NCI-H774 (cell line): ENCODE measurements around the gene ITPK1.

Experiments used
- DNase-seq: peaks from one replicate; lab custom pipeline; 2025; lab: John Stamatoyannopoulos, UW

The ITPK1 gene

DNA sequence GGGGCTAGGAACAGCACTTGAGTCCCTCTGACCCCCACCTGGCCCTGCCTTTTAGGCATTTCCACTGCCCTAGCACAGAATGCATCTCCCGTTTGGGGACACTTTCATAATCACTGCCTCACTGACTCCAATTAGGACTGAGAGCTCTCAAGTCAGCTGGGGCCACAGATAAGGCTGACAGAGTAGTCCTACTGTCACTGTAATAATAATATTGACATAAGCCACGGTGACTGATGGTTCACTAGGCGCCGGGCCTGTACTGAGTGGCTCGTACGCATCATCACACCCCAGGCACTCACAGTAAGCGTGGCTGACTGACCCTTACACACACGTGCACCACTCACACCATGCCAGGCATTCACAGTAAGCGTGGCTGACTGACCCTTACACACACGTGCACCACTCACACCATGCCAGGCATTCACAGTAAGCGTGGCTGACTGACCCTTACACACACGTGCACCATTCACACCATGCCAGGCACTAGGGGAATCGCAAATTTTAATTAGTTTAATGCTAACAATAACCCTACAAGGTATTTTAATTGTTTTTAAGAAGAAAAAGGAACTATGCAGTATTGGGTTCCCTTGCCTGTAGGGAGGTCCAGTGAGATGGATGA, 105.1 kb downstream of the ITPK1 start:
- DNase-seq: peak; percentile 18

DNA sequence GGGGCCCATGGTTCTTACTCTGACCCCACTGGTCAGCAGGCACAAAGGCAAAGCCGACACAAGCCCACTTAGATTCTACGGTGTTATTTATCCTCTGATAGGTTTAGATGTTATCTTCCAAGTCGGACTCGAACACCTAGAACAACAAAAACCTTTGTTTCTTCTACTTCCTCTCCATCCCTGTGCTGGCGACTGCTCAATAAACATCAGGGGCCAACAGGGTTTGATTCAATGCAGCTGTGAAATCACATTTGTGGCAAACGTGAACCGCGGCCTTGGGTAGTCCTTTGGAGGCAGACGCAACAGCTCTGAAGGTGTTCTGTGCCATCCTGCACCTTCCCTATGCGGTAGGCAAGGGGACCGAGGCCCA, 105.6 kb downstream of the ITPK1 start:
- no peak for DNase-seq

DNA sequence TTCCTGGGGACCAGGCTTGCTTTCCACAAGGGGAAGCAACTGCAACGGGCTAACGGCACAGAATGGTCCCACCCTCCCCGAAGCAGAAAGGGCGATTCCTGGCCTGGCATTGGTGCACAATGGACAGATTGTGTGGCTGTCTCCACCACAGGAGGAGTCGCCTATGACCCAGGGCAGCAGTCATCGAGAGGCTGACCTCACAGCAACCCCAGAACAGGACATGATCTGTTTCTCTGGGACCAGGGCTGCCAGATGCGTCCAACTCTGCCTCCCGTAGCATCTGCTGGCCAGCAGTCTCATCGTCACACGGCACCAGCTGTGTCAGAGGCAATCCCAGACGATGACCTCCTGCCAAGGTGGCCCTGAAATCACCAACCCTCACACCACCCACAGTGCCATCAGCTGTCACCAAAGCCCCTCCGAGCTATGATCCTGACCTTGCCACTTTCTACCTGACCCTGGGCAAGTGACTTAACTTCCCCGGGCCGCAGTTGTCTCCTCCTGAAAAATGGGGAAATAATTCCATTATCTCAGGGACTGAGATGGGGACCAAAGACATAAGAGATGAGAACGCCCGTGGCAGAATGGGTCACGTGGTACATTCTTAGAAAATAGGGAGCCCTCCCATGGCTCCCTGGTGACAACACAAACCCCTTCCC, 106.1 kb downstream of the ITPK1 start:
- DNase-seq: no peak

DNA sequence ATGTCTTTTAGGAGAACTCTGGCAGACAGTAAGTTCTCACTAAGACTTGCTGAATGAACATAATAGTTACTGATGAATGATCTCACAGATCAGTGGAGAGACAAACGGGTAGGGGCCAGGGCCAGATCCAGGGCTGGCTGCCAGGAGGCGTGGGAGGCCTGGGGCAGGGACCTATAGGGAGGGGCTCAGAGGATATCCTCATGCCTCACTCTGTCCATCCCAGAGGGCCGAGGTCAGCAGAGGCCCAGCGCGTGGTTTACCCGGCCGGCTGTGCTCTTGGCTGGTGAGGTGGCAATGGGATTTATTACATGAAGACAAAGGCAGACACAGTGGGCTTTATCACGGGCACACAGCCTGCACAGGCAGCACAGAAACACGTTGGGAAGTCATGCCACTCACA, 107.3 kb downstream of the ITPK1 start:
- DNase-seq: no peak

DNA sequence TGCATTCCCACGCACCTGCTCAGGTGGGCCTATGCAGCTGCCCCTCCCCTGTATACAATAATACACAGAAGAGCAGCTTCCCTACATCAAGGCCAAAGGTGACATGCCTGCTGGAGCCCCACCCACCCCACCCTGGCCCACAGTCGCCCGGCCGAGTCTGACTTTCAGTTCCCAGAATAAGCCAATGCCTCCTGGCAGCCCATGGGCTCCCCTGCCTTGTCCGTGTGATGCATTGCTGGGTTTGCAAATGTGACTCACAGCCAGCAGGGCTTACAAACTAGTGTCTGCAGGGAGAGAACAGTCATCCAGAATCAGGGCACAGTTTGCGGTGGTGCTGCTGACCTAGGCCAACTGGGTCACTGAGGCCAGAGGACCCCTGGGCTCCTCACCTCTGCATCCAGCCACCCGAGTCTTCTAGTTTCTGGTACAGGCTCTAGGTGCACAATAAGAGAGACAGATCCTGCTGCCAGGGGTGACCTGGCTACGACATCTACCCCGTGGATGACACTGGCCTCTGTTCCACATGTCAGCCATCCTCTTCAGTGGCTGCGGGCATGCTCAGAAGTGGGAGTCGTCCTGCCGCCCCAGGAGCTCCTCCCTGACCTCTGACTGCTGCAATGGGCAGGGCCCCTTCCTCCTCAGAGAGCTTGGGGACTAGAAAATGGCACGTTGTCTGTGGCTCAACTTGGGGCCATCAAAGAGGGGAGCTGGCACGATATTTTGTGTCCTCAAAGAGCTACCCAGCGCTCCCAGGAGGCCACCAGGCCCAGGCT, 108.3 kb downstream of the ITPK1 start:
- no peak for DNase-seq

DNA sequence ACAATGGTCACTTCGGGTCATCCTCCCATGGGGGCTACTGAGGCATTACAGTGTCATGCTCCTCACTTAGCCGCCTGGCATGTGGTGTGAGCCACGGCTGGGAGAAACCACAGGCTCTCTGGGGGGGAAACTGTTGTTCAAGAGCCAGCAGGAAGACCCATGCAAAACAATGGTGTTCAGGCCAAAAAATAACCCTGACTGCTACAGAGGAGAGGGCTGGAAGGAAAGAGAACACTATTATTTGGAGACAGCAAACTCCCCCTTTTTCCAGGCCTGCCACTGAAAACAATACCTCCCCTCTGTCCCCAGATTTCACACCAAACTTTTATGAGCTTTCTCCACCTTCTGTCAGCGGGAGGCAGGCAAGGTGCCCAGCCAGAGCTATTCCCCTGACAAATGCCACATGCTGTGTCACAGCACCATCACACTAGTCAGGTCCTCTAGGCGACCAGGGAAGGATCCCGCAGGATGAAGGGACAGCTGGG, 109.1 kb downstream of the ITPK1 start:
- DNase-seq: no peak

DNA sequence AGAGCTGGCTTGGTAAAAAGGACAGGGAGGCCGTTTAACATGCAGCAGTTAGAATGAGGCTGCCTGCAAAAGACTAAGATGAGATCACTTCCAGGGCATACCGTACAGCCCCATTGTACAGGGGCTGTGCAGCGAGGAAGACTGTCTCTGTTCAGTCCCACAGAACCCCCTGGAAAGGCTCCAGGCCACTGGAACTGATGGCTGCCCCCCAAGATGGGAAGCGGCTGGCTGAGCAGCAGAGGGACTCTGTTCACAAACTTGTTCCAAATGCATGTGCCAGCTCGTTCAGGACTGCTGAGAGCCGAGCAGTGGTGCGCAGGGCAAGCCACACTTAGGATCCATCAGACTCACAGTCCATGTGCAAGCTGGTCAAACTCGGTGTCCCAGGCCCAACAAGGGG, 109.9 kb downstream of the ITPK1 start:
- DNase-seq: no peak

DNA sequence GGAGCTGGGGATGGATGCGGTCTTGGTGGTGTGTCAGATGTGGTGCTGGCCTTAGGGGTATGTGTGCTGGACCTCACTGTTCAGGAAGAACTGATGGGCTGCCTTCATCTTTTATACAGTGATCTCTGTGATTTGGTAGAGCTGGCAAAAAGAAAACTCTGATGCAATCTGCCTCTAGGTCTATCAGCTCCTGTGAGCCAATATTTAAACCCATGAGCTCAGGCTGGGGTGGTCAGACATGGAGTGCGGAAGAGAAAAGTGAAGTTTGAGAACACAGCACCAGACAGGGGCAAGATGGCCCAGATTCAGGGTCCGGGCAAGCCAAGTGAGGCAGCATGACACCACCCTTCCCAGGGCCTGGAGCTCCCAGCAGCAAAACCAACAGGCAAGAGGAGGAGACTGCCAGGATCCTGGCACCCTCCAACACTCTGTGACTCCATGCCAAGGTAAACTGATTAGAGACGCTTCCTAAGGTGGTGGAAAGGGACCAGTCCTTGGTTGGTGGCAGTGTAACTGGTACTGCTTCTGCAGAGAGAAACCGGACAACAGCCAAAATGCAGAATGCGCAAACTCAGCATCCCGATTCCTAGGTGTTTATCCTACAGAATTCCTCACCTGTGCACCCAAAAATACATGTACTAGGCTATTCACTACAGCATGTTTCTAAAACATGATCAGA, 110.5 kb downstream of the ITPK1 start:
- no peak for DNase-seq

DNA sequence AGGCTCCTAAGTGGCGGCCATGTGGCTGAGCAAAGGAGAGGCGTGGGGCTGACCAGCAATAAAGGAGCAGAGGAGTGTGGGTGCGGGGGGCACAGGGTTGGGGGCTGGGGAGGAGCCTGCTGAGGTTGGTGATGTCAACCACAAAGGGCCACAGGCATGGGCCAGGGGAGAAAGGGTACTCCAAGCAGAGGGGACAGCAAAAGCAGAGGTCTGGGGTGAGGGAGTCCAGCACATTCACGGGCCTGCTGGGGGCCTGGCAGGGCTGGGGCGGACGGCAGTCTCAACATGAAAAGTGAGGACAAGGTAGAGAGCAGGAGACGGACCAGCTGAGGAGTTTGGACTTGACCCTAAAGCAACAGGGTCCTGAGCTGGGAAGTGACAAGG, 111.0 kb downstream of the ITPK1 start:
- DNase-seq: no peak

DNA sequence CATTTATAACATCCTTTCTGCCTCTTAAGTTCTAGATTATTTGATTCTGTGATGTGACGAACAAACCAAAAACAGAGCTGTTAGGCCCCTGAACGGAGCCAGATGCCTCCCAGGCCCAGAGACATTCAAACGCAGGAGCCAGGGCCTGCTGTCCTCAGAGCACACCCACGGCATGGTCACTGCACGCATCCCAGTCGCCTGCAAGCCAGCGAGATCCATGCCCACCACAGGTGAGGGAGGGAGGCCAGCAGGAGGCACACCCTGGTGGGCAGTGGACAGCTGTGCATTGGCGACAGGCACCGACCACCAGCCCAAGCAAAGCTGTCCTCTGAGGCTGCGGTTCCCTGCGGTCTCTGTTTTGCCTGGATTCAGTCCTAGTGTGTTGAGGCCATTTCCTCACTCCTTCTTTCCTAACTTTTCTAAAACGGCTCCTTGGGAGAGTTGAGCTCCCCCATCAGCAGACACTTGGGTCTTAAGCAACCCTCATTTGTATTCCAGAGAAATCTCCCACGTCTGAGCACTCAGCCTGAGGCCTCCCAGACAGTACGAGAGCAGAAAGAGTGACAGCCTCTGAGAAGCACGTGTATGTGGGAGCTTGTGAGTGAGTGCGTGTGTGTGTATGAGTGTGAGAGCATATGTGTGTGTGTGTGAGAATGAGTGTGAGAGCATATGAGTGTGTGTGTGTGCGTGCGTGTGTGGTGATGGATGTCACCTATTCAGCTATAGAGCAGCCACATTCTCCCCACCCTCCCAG, 111.6 kb downstream of the ITPK1 start:
- no peak for DNase-seq

DNA sequence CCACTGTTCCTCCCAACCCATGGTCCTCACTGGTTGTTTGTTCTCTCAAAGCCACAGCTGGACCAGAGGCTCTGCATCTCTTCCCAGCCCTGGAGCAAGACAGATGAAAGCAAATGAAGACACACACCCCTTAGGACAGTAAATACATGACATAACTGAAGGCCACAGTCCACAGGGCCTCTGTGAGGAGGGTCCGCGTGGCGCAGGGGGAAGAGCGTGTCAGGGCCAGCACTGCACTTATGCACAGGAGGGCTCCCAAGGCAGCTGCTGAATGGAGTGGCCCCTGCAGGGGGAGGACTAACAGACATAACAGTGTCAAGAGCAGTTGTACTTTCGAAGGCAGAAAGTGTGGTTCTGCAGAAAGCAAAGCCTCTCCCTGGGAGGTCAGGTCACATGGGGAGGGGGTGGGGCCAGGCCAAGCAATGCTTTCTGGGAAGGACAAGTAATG, 112.8 kb downstream of the ITPK1 start:
- DNase-seq: no peak

DNA sequence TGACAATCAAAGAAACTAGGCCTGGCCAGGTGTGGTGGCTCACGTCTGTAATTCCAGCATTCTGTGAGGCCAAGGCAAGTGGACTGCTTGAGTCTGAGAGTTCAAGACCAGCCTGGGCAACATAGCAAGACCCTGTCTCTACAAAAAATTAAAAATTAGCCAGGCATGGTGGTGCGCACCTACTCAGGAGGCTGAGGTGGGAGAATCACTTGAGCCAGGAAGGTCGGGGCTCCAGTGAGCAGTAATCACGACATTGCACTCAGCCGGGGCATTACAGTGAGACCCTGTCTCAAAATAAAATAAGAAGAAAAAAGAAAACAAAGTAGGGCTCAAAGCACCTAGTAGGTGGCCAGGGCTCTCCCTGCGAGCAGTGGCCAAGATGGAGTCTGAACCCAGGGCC, 113.7 kb downstream of the ITPK1 start:
- DNase-seq: no peak

DNA sequence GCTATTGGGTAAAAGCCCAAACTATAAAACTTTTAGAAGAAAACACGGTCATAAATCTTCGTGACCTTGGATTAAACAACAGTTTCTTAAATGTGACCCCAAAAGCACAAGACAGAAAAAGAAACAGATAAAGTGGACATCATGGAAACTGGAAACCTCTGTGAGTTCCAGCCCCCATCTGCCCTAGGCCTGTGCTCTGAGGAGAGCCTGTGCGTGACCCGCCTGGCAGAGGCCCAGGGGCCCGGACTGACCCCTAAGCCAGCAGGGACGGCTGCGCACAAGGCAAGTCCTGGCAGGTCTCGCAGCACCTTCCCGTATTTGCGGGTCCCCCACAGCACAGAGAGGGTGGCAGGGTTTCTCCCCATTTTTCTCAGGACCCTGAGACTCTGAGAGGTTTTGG, 116.8 kb downstream of the ITPK1 start:
- DNase-seq: no peak

DNA sequence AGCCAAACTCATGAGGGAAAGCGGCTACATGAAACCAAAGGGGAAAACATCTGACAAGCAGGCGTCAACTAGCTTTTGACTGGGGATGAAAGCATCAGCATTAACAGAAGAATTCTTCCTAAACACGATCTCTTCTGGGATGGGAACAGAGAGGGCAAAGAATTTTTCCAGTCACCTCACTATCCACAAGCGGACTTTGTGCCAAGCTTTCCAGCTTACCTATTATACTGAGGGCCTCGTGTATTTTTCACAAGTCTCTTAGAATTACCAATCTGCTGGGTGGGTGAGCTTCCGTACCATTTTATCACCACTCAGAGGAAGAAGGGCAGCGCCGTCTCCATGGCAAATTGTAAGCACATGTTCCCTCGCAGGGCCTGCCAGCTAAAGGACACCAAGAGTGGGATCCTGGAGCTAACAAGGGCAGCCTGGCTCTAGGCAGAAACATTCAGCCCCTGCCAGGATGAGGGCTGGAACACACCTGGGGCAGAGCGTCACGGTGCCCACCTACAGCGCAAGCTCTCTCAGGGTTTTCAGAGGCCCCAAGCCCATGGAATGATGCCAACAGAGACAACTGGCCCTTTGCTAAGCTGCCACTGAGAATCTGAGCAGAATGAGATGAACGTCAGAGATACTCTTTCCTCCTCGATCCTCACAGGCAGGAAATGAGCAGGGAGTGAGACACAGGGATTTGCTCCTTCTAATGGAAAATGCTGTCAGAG, 118.2 kb downstream of the ITPK1 start:
- no peak for DNase-seq

DNA sequence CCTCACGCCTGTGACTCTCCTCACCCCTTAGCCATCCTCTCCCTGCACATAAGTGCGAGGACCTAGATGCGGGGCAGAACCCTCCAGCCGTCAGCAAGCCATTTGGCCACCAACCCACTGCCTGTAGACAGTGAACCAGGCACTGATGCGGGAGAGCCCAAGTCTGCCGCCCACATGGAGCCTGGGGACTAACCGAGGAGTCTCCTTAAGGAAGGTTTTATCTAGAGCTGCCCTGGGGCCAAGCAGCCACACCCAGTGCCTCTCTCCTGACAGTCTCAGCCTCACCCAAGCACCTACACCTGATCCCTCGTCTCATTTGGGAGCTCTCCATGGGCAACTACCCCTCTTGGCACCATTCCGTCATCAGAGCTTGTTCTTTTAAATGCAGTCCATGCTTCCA, 120.1 kb downstream of the ITPK1 start:
- DNase-seq: no peak

DNA sequence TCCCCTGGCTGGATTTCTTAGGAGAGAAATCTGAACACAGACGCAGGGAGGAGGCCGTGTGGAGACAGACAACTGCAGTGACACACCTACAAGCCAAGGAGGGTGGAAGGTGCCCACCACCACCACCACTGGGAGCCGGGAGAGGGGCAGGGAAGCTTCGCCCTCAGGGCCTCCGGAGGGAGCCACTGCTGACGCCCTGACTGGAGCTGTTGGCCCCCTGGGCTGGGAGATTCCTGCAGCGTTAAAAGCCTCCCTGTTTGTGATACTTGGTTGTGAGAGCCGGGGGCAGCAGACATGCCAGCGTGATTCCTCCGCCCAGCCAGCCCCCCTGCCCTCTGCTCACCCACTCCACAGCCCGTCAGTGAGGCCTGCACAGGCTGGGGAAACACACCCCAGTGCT, 120.8 kb downstream of the ITPK1 start:
- DNase-seq: no peak

DNA sequence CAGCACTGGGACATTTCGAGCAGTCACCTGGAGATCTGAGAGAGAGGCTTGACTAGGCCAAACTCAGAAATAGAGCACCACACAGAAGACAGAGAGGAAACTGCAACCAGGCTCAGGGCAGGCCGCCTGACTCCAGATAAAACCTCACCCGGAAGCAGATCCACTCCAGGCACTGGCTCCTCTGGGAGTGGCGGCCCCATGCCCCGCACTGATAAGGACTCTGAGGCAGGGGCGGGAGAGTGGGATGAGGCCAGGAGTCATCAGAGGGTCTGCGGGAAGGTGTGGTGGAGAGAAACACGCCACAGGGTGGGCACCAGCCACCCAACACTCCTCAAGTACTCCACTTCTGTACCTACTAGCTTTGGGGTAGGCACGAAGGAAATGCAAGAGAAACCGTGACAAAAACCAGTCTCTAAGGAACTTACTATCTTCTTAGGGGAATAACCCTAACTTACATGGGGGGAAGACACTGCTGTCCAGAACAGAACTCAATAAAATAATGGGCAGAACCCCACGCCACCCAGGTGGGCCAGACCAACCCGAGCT, 121.5 kb downstream of the ITPK1 start:
- no peak for DNase-seq

DNA sequence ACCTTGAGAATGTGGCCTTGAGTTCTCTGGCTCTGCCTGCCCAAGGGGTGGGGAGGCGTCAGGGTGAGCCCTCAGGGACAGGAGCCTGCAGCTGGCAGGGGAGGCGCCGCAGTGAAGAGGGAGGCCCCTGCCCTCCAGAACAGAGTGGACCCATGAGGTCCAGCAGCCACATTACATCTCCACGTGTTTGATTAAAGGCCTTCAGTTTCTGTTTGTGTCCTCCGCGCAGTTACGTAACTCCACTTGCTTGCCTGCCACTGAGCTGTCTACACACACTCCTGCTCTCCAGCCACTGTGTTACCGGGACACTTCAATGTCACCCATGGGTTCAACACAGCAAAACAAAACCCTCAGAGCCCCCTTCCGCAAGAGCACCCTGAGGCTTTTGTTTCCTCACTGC, 122.4 kb downstream of the ITPK1 start:
- no peak for DNase-seq

DNA sequence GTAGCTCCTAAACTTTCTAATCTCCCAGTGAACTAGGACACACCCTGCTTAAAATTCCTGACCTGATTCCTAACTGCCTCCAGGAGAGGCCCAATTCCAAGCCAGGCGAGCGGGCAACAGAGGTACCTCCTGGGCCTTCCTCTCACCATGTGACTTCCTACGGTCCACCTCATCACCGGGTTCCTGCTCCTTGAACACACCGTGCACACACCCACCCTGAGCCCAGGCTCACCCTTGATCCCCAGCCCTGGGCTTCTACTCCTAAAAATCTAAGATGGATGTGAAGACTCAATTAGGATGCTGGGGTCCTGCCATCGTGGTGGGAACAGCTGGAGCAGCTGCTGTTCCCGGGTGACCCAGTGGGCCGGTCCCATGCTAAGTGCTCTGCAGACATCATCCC, 124.2 kb downstream of the ITPK1 start:
- DNase-seq: no peak

DNA sequence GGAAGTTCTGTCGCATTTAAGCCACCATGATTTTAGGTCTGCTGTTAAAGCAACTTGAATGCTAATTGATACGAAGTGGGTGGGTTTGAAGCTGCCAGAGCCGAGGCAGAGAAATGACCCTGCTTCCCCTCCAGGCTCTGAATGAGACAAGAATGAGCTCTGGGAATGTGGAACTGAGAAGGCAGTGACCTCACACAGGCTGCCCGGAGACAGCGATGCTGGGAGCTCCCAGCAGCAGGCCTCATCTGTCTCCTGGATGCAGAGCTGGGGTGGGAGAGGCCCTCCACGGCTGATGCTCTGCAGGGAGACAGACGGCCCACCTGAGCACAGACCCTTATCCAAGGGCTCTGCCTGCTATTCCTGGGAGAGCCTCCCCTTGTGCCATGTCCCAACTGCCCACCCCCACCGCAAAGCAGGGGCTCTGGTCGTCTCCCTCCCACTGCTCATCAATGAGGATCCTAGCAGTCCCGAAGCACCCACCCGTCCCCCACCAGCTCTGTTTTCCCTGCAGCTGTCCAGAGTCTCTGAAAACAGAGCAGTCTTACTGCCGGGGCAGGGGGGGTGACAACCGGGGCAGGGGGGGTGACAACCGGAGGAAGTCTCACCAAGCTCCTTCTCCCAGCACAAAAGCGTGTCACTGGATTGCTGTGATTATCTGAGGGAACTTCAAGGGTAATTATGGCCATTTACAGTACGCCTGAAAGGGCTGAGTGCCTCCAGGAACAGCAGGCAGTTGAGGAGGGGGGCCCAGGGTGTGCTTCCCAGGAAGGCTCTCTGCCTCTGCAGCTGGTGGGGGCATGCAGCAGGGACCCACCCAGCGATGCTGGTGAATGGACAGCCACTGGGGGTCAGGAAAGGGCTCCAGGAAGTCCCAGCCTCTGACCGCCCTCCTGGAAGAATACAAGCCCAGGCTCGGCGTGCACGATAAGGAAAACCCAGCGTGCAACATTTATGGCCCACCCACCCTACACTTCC, 125.0 kb downstream of the ITPK1 start:
- no peak for DNase-seq
